WTC11 (cell line): ENCODE results near the gene ARMC8. TPM values are rescaled to one million over a fixed set of nuclear protein-coding genes. Genes with fewer than 3 reads are reported as not detected.

Source experiments
- ATAC-seq: fragments of 200-7000 bp; cut with Tn5 transposase; 2 replicates; pipeline ENCODE4 v1.10.0; 2021; ENCODE audit warnings: mild to moderate bottlenecking, moderate library complexity
- CTCF ChIA-PET: fragments of 300-600 bp; sonication (Branson Sonifier 250); formaldehyde crosslinking; loops from one replicate; lab custom pipeline; 2021; ENCODE audit warnings: antibody characterized with exemption; lab: Charles Lee
- POLR2A ChIA-PET: fragments of 350-600 bp; sonication (Branson Sonifier 250); formaldehyde crosslinking; loops from one replicate; lab custom pipeline; 2021; ENCODE audit warnings: antibody characterized with exemption; lab: Charles Lee
- DNase-seq: peaks from one replicate; pipeline ENCODE4 v3.0.0; 2021; ENCODE audit warnings: low spot score
- H3K27ac Mint-ChIP-seq: 2 replicates; pipeline ENCODE4 v1.8.0; 2021; ENCODE audit warnings: mixed read lengths
- H3K27me3 Mint-ChIP-seq: 2 replicates; pipeline ENCODE4 v1.8.0; 2021; ENCODE audit warnings: low read depth, mild to moderate bottlenecking, moderate library complexity, mixed read lengths
- H3K36me3 Mint-ChIP-seq: 2 replicates; pipeline ENCODE4 v1.8.0; 2021; ENCODE audit warnings: mixed read lengths
- H3K4me1 Mint-ChIP-seq: 2 replicates; pipeline ENCODE4 v1.8.0; 2022; ENCODE audit warnings: mixed read lengths
- H3K4me3 Mint-ChIP-seq: 2 replicates; pipeline ENCODE4 v1.8.0; 2021; ENCODE audit warnings: mild to moderate bottlenecking, moderate library complexity, mixed read lengths
- H3K9me3 Mint-ChIP-seq: 2 replicates; pipeline ENCODE4 v1.8.0; 2021; ENCODE audit warnings: mixed read lengths
- ARID4B ChIP-seq: sonication (generic); formaldehyde crosslinking; IDR thresholded peaks from 2 replicates; pipeline ENCODE4 v1.8.0; 2023; ENCODE audit warnings: missing genetic modification reagents, mild to moderate bottlenecking, borderline replicate concordance
- ATF6 ChIP-seq: sonication (generic); formaldehyde crosslinking; IDR thresholded peaks from 2 replicates; pipeline ENCODE4 v1.8.1; 2023; ENCODE audit warnings: mild to moderate bottlenecking, missing genetic modification reagents
- CREM ChIP-seq: sonication (generic); formaldehyde crosslinking; IDR thresholded peaks from 2 replicates; pipeline ENCODE4 v1.8.1; 2022; ENCODE audit warnings: mild to moderate bottlenecking, missing genetic modification reagents, moderate library complexity
- E2F1 ChIP-seq: sonication (generic); formaldehyde crosslinking; IDR thresholded peaks from 2 replicates; pipeline ENCODE4 v1.8.0; 2022; ENCODE audit warnings: mild to moderate bottlenecking, missing genetic modification reagents
- E2F4 ChIP-seq: sonication (generic); formaldehyde crosslinking; IDR thresholded peaks from 2 replicates; pipeline ENCODE4 v1.8.1; 2022; ENCODE audit warnings: low read depth, mild to moderate bottlenecking, moderate library complexity, missing genetic modification reagents, borderline replicate concordance
- EMX1 ChIP-seq: fragments of 250-450 bp; sonication (Bioruptor Pico); IDR thresholded peaks from 2 replicates; pipeline ENCODE4 v1.8.0; 2021; ENCODE audit warnings: mild to moderate bottlenecking
- FOXP4 ChIP-seq: sonication (generic); formaldehyde crosslinking; IDR thresholded peaks from 2 replicates; pipeline ENCODE4 v1.8.0; 2022; ENCODE audit warnings: mild to moderate bottlenecking, missing genetic modification reagents
- JAZF1 ChIP-seq: fragments of 250-450 bp; sonication (Bioruptor Pico); IDR thresholded peaks from 2 replicates; pipeline ENCODE4 v1.9.0; 2021; ENCODE audit warnings: moderate library complexity, mild to moderate bottlenecking, inconsistent platforms
- MXD4 ChIP-seq: fragments of 250-450 bp; sonication (Bioruptor Pico); IDR thresholded peaks from 2 replicates; pipeline ENCODE4 v1.8.0; 2021; ENCODE audit warnings: mild to moderate bottlenecking, moderate library complexity, borderline replicate concordance
- NFATC4 ChIP-seq: fragments of 250-450 bp; sonication (Bioruptor Pico); IDR thresholded peaks from 2 replicates; pipeline ENCODE4 v1.9.0; 2021; ENCODE audit warnings: mild to moderate bottlenecking
- NR2C2 ChIP-seq: sonication (generic); formaldehyde crosslinking; IDR thresholded peaks from 2 replicates; pipeline ENCODE4 v1.8.0; 2022; ENCODE audit warnings: mild to moderate bottlenecking, missing genetic modification reagents
- SMAD4 ChIP-seq: sonication (generic); formaldehyde crosslinking; IDR thresholded peaks from 2 replicates; pipeline ENCODE4 v1.8.0; 2022; ENCODE audit warnings: mild to moderate bottlenecking, missing genetic modification reagents
- SOX15 ChIP-seq: fragments of 250-450 bp; sonication (Bioruptor Pico); IDR thresholded peaks from 2 replicates; pipeline ENCODE4 v1.9.0; 2021; ENCODE audit warnings: mild to moderate bottlenecking
- TEAD4 ChIP-seq: sonication (generic); formaldehyde crosslinking; IDR thresholded peaks from 2 replicates; pipeline ENCODE4 v1.8.0; 2022; ENCODE audit warnings: mild to moderate bottlenecking, missing genetic modification reagents
- ZNF317 ChIP-seq: sonication (generic); formaldehyde crosslinking; IDR thresholded peaks from 2 replicates; pipeline ENCODE4 v1.8.1; 2023; ENCODE audit warnings: low read depth, mild to moderate bottlenecking, moderate library complexity, missing genetic modification reagents, borderline replicate concordance
- ZNF425 ChIP-seq: fragments of 250-450 bp; sonication (Bioruptor Pico); conservative IDR thresholded peaks from 2 replicates; pipeline ENCODE4 v1.9.0; 2021; ENCODE audit warnings: mild to moderate bottlenecking
- ZSCAN18 ChIP-seq: fragments of 250-450 bp; sonication (Bioruptor Pico); IDR thresholded peaks from 2 replicates; pipeline ENCODE4 v2.1.2; 2022; ENCODE audit warnings: mild to moderate bottlenecking, moderate library complexity
- total RNA-seq: library from RNA; stranded (reverse); gene quantifications from 3 replicates; pipeline ENCODE4 v1.2.3, GENCODE V29; 2021

The ARMC8 gene
- total RNA-seq, 1 experiment from 2014 or later = 44.9 TPM

- TF ChIP-seq FOXP4 (CRISPR knock-in tag) (no peak), NFATC4 (CRISPR knock-in tag) (no peak), SMAD4 (CRISPR knock-in tag) (no peak)
Measured at GRCh38 chr3:138139691-138140090, 47.4 kb upstream of the ARMC8 start (continued).

- Mint-ChIP-seq H3K27ac (no peak overlapping the region), H3K4me1 (peaks cover 7% of the 10 kb centered on the region), H3K4me3 (no peak overlapping the region), H3K36me3 (no peaks in the 10 kb centered on the region), H3K9me3 (peaks cover 12% of the 10 kb centered on the region), H3K27me3 (no peaks in the 10 kb centered on the region)
- DNase-seq = no peak
- POLR2A ChIA-PET = no interaction called here
- CTCF ChIA-PET = interaction anchor here (1.4 kb wide), 1 partner anchor 22 kb away, joined by 3 read pairs; no protein-coding TSS in a partner anchor
- ATAC-seq = no peak
- TF ChIP-seq NFATC4 (CRISPR knock-in tag) (no peak), JAZF1 (CRISPR knock-in tag) (no peak), E2F4 (no peak), ZSCAN18 (CRISPR knock-in tag) (no peak), ZNF317 (CRISPR knock-in tag) (no peak), ARID4B (CRISPR knock-in tag) (no peak), NR2C2 (CRISPR knock-in tag) (no peak), EMX1 (CRISPR knock-in tag) (no peak), ATF6 (no peak), E2F1 (CRISPR knock-in tag) (no peak), SOX15 (CRISPR knock-in tag) (no peak), MXD4 (no peak), TEAD4 (no peak), FOXP4 (CRISPR knock-in tag) (no peak), CREM (CRISPR knock-in tag) (no peak), ZNF425 (no peak)
Measured at GRCh38 chr3:138140940-138141339, 46.2 kb upstream of the ARMC8 start.
